Activated naive CD4-positive, alpha-beta T cell treated with anti-CD3 and anti-CD28 coated beads for 36 hours (primary cell): ENCODE data around the gene ANKRD6. TPM values are rescaled to one million over a fixed set of nuclear protein-coding genes. Genes with fewer than 3 reads are reported as not detected.

Experiments used
- CTCF ChIA-PET: fragments of 350-600 bp; sonication (Branson Sonifier 250); formaldehyde crosslinking; loops from one replicate; lab custom pipeline; 2021; ENCODE audit warnings: antibody characterized with exemption; lab: Charles Lee
- DNase-seq: peaks from one replicate; pipeline ENCODE4 v3.0.0-alpha.2; 2020
- H3K27ac Mint-ChIP-seq: one replicate; pipeline ENCODE4 v1.8.0; 2021; ENCODE audit warnings: mild to moderate bottlenecking, mixed read lengths
- H3K27me3 Mint-ChIP-seq: one replicate; pipeline ENCODE4 v1.8.0; 2021; ENCODE audit warnings: low read depth, mixed read lengths
- H3K36me3 Mint-ChIP-seq: one replicate; pipeline ENCODE4 v1.8.0; 2021; ENCODE audit warnings: low read depth, mixed read lengths
- H3K4me1 Mint-ChIP-seq: one replicate; pipeline ENCODE4 v1.8.0; 2021; ENCODE audit warnings: low read depth, mixed read lengths
- H3K4me3 Mint-ChIP-seq: one replicate; pipeline ENCODE4 v1.8.0; 2021; ENCODE audit warnings: mild to moderate bottlenecking, moderate library complexity, mixed read lengths
- H3K9me3 Mint-ChIP-seq: one replicate; pipeline ENCODE4 v1.8.0; 2021; ENCODE audit warnings: mixed read lengths
- intact Hi-C: fragments of 100-400 bp; cut with micrococcal nuclease; formaldehyde crosslinking; loops from one replicate; pipeline ENCODE4 v1.15.1; 2023
- total RNA-seq, 2 experiments: library from RNA; stranded (reverse); gene quantifications; one replicate each; pipeline ENCODE4 v1.2.3, GENCODE V29; 2021

ANKRD6 gene
- total RNA-seq, 2 experiments from 2014 or later = 1.5 to 1.6 TPM

DNA sequence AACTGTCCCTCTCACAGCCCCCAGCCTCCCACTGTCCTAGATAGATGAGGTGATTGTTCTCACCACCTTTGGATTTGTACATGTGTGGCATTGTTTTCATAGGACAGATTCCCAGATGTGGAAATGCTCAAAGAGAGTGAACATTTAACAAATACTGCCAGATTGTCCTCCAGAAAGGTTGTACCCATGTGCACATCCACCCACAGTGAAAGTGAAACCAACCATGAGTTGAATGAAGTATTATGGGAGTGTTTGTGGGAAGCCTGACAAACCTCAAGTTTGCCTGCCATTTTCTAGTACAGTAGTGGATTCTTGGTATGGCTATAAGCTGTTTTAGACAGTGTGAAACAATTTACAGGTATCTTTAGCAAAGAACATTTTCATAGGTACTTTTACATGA lies 42.7 kb downstream of the ANKRD6 start:
- no peaks in the 10 kb centered on the region for H3K27me3 Mint-ChIP-seq
- no peak overlapping the region for H3K27ac Mint-ChIP-seq
- H3K4me1 Mint-ChIP-seq = peaks cover 15% of the 10 kb centered on the region
- intact Hi-C loops = no loop called here
- CTCF ChIA-PET = no interaction called here
- H3K9me3 Mint-ChIP-seq = no peaks in the 10 kb centered on the region
- H3K4me3 Mint-ChIP-seq = no peak overlapping the region
- DNase-seq = peak; percentile 20
- H3K36me3 Mint-ChIP-seq = no peaks in the 10 kb centered on the region

DNA sequence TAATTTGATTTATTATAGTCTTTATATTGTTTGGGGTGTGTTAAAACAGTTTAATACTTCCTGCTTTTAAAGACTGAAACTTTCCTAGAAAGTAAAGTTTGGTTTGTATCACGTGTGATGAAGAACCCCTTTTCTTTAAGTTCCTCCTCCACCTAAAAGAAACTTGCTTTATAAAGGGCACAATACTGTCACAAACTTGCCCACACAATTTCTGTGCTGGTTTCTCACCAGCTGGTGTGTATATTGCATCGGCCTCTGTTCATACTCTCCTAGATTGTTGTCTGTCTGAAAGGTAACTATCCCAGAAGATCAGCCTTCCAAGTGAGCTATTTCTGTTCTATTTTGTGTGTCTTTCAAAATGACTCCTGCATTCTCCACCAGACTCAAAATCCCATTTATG lies 46.9 kb downstream of the ANKRD6 start:
- intact Hi-C loops = no loop called here
- CTCF ChIA-PET = interaction anchor here (1.5 to 1.6 kb wide), 2 partner anchors 47 to 108 kb away, joined by 3 read pairs; no protein-coding TSS in a partner anchor
- Mint-ChIP-seq H3K4me3 (no peak overlapping the region), H3K4me1 (peaks cover 11% of the 10 kb centered on the region), H3K9me3 (no peaks in the 10 kb centered on the region), H3K36me3 (no peaks in the 10 kb centered on the region), H3K27ac (no peak overlapping the region), H3K27me3 (no peaks in the 10 kb centered on the region)
- DNase-seq = no peak

DNA sequence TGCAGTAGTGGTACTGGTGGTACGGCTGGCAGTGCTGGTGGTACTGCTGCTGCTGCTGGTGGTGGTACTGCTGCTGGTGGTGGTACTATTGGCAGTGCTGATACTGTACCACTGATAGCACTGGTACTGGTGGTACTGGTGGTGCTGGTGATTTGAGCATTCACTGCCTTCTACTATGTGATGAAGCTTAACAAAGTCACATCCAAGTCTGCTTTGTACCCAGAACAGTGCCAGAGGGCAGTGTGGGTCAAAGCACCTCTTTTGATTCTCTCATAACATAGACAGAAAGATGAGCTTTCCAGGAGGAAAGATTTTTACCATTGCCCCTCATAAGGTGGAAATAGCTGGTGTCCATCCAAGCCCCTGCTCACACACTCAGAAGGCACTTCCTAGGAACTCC lies 48.7 kb downstream of the ANKRD6 start:
- CTCF ChIA-PET = no interaction called here
- intact Hi-C loops = no loop called here
- Mint-ChIP-seq H3K4me1 (no peaks in the 10 kb centered on the region), H3K4me3 (no peak overlapping the region), H3K9me3 (no peaks in the 10 kb centered on the region), H3K27me3 (no peaks in the 10 kb centered on the region), H3K27ac (no peak overlapping the region), H3K36me3 (no peaks in the 10 kb centered on the region)
- DNase-seq = no peak

GRCh38 chr6:89482126-89482525 lies 49.2 kb downstream of the ANKRD6 start:
- CTCF ChIA-PET = no interaction called here
- H3K4me1 Mint-ChIP-seq = no peaks in the 10 kb centered on the region
- H3K27me3 Mint-ChIP-seq = no peaks in the 10 kb centered on the region
- no peaks in the 10 kb centered on the region for H3K9me3 Mint-ChIP-seq
- intact Hi-C loops = no loop called here
- no peaks in the 10 kb centered on the region for H3K36me3 Mint-ChIP-seq
- no peak for DNase-seq
- H3K27ac Mint-ChIP-seq = no peak overlapping the region
- no peak overlapping the region for H3K4me3 Mint-ChIP-seq

- no peaks in the 10 kb centered on the region for H3K9me3 Mint-ChIP-seq
- intact Hi-C loops = no loop called here
- no peaks in the 10 kb centered on the region for H3K4me1 Mint-ChIP-seq
- DNase-seq = no peak
- H3K27ac Mint-ChIP-seq = no peak overlapping the region
- H3K36me3 Mint-ChIP-seq = no peaks in the 10 kb centered on the region
- no peaks in the 10 kb centered on the region for H3K27me3 Mint-ChIP-seq
- CTCF ChIA-PET = no interaction called here
- no peak overlapping the region for H3K4me3 Mint-ChIP-seq
Observed at GRCh38 chr6:89483111-89483720, 50.3 kb downstream of the ANKRD6 start.

DNA sequence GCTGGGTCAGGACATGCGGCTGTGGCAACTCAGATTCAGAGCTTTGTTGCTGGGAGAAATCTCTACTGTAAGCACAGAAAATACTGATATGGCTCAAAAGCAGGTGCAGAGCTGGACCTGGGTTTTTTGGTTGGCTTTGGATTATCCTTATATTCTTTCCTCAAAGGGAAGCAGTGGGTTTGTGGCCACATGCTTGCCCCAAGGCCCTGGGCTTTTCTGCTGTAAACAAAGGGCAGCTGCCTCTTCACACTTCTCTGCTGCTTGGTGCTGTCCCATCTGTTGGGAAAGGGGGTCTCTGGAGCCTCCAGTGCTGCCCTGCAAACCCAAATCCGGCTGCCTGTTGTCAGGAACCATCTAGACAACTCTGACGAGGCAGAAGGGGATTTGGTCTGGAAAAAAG lies 52.4 kb downstream of the ANKRD6 start:
- CTCF ChIA-PET = interaction anchor here (1.1 kb wide), 1 partner anchor 503 kb away, joined by 3 read pairs; no protein-coding TSS in a partner anchor
- DNase-seq = no peak
- Mint-ChIP-seq H3K4me3 (no peak overlapping the region), H3K9me3 (no peaks in the 10 kb centered on the region), H3K4me1 (no peaks in the 10 kb centered on the region), H3K27ac (no peak overlapping the region), H3K27me3 (no peaks in the 10 kb centered on the region), H3K36me3 (no peaks in the 10 kb centered on the region)
- intact Hi-C loops = no loop called here

- Mint-ChIP-seq H3K27me3 (no peaks in the 10 kb centered on the region), H3K9me3 (no peaks in the 10 kb centered on the region), H3K4me1 (no peaks in the 10 kb centered on the region), H3K27ac (no peak overlapping the region), H3K4me3 (no peak overlapping the region), H3K36me3 (no peaks in the 10 kb centered on the region)
- DNase-seq = no peak
- intact Hi-C loops = no loop called here
- CTCF ChIA-PET = interaction anchor here (0.7 kb wide), 1 partner anchor 112 kb away, joined by 3 read pairs; no protein-coding TSS in a partner anchor
Observed at GRCh38 chr6:89487864-89488263, 54.9 kb downstream of the ANKRD6 start.

DNA sequence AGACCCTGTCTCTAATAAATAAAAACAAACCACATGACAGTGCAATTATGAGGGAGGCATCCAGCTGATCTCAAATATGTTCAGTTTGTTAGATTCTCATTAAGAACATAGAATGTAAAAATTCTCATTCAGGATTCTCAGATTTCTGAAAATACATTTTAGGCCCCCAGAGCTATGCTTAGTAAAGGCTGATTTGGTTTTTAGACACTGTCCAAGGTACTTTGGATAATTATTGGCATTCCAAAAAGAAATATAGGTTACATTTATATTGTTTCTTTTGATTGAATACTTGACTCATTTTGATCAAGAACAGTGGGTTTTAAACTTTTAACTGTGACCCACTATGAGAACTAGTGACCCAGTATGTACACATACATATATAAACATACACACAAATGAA lies 55.5 kb downstream of the ANKRD6 start:
- CTCF ChIA-PET = no interaction called here
- Mint-ChIP-seq H3K36me3 (no peaks in the 10 kb centered on the region), H3K27me3 (no peaks in the 10 kb centered on the region), H3K4me3 (no peak overlapping the region), H3K27ac (no peak overlapping the region), H3K9me3 (no peaks in the 10 kb centered on the region), H3K4me1 (no peaks in the 10 kb centered on the region)
- intact Hi-C loops = no loop called here
- DNase-seq = no peak

DNA sequence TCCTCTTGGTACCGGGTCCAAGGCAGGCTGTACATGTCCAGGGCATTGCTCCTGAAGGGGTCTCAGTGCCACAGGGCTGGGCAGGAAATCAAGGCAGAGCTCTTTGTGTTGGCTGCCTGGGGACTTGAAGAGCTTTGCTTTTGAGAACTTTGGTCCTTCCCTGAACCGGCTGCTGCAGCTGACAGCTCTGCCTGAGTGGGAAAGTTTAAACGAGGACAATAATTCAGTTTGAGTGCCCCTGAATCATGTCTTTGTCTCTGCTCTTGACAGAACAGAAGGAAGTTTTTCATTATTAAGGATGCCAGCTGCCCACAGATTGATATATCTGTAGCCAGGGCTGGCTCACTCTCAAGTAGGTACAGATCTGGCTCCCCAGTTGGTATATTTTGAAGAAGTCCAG lies 56.1 kb downstream of the ANKRD6 start:
- no peak for DNase-seq
- H3K27me3 Mint-ChIP-seq = no peaks in the 10 kb centered on the region
- no peaks in the 10 kb centered on the region for H3K36me3 Mint-ChIP-seq
- no peaks in the 10 kb centered on the region for H3K4me1 Mint-ChIP-seq
- H3K27ac Mint-ChIP-seq = no peak overlapping the region
- intact Hi-C loops = no loop called here
- no peak overlapping the region for H3K4me3 Mint-ChIP-seq
- CTCF ChIA-PET = no interaction called here
- H3K9me3 Mint-ChIP-seq = no peaks in the 10 kb centered on the region

- Mint-ChIP-seq H3K36me3 (no peaks in the 10 kb centered on the region), H3K9me3 (no peaks in the 10 kb centered on the region), H3K27ac (no peak overlapping the region), H3K27me3 (no peaks in the 10 kb centered on the region), H3K4me1 (no peaks in the 10 kb centered on the region), H3K4me3 (no peak overlapping the region)
- intact Hi-C loops = no loop called here
- no peak for DNase-seq
- CTCF ChIA-PET = no interaction called here
Observed at GRCh38 chr6:89492025-89492640, 59.2 kb downstream of the ANKRD6 start.

DNA sequence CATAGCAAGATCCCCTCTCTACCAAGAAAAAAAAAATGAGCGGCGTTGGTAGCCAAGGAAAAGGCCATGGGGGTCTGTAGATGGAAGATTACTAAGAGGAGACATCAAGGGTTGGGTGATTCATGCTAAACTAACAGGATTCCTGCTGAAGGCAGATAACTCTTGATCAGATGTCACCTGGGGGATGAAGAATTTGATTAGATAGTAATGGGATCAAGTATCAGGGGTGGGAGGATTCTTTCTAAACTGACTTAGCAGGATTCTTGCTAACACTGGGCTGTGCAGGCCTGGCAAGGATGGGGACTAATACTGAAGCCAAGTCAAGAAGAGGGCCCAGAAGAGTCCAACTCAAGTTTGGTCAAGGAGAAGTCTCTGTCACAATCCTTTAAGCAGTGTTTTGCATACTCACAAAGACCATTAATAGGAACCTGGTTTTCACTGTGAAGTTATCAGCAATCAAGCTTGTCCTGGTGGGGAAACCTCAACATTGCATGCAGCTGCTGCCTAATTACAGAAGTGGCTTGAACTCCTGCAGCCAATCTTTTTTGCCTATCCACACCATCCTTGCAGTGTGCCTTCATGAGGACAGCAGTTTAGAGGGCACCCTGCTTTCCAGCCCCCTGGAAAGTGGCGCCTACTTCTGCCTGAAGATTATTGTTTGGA lies 61.3 kb downstream of the ANKRD6 start:
- Mint-ChIP-seq H3K4me3 (no peak overlapping the region), H3K9me3 (no peaks in the 10 kb centered on the region), H3K27ac (no peak overlapping the region), H3K27me3 (no peaks in the 10 kb centered on the region), H3K4me1 (no peaks in the 10 kb centered on the region), H3K36me3 (no peaks in the 10 kb centered on the region)
- intact Hi-C loops = no loop called here
- CTCF ChIA-PET = no interaction called here
- no peak for DNase-seq

DNA sequence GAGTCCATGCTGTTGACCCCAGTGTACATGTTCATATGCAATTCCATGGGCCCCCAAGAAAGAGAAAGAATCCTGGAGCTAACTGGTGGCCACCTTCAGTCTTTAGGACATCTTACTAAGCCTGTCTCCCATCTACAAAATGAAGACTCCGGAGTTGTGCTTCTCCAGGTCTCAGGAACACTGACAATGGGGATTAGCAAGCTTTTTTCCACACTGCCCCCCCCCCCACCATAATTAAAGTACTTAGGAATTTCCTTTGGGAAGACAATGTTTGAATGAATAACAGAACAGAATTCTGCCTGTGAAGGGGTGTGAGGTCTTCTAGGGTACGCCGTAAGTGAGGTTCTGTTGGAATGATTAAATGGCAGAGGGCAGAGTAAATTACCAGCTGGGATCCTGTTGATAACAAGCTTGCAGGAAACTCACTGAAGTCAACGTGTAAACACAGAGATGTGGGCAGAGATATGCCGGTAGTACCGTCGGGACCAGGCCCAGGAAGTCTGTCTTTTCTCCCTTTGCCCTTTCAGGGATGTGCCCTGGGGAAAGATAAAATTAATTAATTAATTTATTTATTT lies 63.1 kb downstream of the ANKRD6 start:
- no peak for DNase-seq
- no peaks in the 10 kb centered on the region for H3K9me3 Mint-ChIP-seq
- intact Hi-C loops = no loop called here
- no peak overlapping the region for H3K4me3 Mint-ChIP-seq
- CTCF ChIA-PET = interaction anchor here (0.7 kb wide), 1 partner anchor 333 kb away, joined by 4 read pairs; no protein-coding TSS in a partner anchor
- H3K27ac Mint-ChIP-seq = no peak overlapping the region
- no peaks in the 10 kb centered on the region for H3K36me3 Mint-ChIP-seq
- H3K27me3 Mint-ChIP-seq = no peaks in the 10 kb centered on the region
- no peaks in the 10 kb centered on the region for H3K4me1 Mint-ChIP-seq
